Measurements from ENCODE around the gene SNHG17. TPM values are rescaled to one million over a fixed set of nuclear protein-coding genes. Genes with fewer than 3 reads are reported as not detected.

SNHG17 gene
- total and polyA plus RNA-seq, 9 of the 15 experiments (the other 6 are each of a cell fraction or from before 2014, with no cell fraction given) = 29.8 to 106 (median 57.7) TPM

DNA sequence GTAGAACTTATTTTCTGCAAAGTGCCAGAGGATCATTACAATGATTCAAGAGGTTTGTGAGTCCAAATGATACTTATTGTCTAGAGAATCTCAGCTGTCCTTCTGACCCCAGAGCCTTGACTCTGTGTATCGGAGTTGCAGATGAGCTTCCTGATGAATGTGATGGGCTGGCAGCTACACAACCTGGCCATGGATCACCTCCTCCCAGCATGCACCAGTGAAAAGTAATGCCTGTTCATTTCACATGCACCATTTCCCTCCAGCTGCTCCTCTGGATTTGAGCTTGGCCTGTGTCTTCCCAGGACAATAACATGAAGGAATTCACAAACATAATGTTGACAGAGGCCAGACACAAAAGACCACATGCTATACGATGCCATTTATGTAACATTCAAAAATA is 30.0 kb downstream of the SNHG17 start (continued):
- TF ChIP-seq, protein P1, sequence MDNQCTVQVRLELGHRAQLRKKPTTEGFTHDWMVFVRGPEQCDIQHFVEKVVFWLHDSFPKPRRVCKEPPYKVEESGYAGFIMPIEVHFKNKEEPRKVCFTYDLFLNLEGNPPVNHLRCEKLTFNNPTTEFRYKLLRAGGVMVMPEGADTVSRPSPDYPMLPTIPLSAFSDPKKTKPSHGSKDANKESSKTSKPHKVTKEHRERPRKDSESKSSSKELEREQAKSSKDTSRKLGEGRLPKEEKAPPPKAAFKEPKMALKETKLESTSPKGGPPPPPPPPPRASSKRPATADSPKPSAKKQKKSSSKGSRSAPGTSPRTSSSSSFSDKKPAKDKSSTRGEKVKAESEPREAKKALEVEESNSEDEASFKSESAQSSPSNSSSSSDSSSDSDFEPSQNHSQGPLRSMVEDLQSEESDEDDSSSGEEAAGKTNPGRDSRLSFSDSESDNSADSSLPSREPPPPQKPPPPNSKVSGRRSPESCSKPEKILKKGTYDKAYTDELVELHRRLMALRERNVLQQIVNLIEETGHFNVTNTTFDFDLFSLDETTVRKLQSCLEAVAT (IDR thresholded peaks at IDR 0.05) = peak in 1 of 2 experiments; percentile 91; a peak in 2 of 4 replicates
- TF ChIP-seq GTF2F1 (IDR thresholded peaks at IDR 0.05; ENCODE audit: low read depth, low read length) (no peak), NR2C1 (IDR thresholded peaks at IDR 0.05) (no peak), NR2C1 (tag; IDR thresholded peaks at IDR 0.05) (no peak), ZFX (CRISPR knock-in tag; IDR thresholded peaks at IDR 0.05) (no peak), HDAC2 (IDR thresholded peaks at IDR 0.05) (no peak), JUN (IDR thresholded peaks at IDR 0.05; ENCODE audit: borderline replicate concordance, low read depth, low read length) (no peak), JUN (CRISPR knock-in tag; IDR thresholded peaks at IDR 0.05; ENCODE audit: borderline replicate concordance) (no peak), ZBTB17 (CRISPR knock-in tag; IDR thresholded peaks at IDR 0.05) (peak; percentile 83), ZNF695 (CRISPR knock-in tag; IDR thresholded peaks at IDR 0.05) (no peak)
- TF ChIP-seq, protein P2, sequence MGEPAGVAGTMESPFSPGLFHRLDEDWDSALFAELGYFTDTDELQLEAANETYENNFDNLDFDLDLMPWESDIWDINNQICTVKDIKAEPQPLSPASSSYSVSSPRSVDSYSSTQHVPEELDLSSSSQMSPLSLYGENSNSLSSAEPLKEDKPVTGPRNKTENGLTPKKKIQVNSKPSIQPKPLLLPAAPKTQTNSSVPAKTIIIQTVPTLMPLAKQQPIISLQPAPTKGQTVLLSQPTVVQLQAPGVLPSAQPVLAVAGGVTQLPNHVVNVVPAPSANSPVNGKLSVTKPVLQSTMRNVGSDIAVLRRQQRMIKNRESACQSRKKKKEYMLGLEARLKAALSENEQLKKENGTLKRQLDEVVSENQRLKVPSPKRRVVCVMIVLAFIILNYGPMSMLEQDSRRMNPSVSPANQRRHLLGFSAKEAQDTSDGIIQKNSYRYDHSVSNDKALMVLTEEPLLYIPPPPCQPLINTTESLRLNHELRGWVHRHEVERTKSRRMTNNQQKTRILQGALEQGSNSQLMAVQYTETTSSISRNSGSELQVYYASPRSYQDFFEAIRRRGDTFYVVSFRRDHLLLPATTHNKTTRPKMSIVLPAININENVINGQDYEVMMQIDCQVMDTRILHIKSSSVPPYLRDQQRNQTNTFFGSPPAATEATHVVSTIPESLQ (CRISPR knock-in tag; IDR thresholded peaks at IDR 0.05) = no peak
- TF ChIP-seq, protein P3, sequence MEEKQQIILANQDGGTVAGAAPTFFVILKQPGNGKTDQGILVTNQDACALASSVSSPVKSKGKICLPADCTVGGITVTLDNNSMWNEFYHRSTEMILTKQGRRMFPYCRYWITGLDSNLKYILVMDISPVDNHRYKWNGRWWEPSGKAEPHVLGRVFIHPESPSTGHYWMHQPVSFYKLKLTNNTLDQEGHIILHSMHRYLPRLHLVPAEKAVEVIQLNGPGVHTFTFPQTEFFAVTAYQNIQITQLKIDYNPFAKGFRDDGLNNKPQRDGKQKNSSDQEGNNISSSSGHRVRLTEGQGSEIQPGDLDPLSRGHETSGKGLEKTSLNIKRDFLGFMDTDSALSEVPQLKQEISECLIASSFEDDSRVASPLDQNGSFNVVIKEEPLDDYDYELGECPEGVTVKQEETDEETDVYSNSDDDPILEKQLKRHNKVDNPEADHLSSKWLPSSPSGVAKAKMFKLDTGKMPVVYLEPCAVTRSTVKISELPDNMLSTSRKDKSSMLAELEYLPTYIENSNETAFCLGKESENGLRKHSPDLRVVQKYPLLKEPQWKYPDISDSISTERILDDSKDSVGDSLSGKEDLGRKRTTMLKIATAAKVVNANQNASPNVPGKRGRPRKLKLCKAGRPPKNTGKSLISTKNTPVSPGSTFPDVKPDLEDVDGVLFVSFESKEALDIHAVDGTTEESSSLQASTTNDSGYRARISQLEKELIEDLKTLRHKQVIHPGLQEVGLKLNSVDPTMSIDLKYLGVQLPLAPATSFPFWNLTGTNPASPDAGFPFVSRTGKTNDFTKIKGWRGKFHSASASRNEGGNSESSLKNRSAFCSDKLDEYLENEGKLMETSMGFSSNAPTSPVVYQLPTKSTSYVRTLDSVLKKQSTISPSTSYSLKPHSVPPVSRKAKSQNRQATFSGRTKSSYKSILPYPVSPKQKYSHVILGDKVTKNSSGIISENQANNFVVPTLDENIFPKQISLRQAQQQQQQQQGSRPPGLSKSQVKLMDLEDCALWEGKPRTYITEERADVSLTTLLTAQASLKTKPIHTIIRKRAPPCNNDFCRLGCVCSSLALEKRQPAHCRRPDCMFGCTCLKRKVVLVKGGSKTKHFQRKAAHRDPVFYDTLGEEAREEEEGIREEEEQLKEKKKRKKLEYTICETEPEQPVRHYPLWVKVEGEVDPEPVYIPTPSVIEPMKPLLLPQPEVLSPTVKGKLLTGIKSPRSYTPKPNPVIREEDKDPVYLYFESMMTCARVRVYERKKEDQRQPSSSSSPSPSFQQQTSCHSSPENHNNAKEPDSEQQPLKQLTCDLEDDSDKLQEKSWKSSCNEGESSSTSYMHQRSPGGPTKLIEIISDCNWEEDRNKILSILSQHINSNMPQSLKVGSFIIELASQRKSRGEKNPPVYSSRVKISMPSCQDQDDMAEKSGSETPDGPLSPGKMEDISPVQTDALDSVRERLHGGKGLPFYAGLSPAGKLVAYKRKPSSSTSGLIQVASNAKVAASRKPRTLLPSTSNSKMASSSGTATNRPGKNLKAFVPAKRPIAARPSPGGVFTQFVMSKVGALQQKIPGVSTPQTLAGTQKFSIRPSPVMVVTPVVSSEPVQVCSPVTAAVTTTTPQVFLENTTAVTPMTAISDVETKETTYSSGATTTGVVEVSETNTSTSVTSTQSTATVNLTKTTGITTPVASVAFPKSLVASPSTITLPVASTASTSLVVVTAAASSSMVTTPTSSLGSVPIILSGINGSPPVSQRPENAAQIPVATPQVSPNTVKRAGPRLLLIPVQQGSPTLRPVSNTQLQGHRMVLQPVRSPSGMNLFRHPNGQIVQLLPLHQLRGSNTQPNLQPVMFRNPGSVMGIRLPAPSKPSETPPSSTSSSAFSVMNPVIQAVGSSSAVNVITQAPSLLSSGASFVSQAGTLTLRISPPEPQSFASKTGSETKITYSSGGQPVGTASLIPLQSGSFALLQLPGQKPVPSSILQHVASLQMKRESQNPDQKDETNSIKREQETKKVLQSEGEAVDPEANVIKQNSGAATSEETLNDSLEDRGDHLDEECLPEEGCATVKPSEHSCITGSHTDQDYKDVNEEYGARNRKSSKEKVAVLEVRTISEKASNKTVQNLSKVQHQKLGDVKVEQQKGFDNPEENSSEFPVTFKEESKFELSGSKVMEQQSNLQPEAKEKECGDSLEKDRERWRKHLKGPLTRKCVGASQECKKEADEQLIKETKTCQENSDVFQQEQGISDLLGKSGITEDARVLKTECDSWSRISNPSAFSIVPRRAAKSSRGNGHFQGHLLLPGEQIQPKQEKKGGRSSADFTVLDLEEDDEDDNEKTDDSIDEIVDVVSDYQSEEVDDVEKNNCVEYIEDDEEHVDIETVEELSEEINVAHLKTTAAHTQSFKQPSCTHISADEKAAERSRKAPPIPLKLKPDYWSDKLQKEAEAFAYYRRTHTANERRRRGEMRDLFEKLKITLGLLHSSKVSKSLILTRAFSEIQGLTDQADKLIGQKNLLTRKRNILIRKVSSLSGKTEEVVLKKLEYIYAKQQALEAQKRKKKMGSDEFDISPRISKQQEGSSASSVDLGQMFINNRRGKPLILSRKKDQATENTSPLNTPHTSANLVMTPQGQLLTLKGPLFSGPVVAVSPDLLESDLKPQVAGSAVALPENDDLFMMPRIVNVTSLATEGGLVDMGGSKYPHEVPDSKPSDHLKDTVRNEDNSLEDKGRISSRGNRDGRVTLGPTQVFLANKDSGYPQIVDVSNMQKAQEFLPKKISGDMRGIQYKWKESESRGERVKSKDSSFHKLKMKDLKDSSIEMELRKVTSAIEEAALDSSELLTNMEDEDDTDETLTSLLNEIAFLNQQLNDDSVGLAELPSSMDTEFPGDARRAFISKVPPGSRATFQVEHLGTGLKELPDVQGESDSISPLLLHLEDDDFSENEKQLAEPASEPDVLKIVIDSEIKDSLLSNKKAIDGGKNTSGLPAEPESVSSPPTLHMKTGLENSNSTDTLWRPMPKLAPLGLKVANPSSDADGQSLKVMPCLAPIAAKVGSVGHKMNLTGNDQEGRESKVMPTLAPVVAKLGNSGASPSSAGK (IDR thresholded peaks at IDR 0.05) = no peak
- TF ChIP-seq, protein P4, sequence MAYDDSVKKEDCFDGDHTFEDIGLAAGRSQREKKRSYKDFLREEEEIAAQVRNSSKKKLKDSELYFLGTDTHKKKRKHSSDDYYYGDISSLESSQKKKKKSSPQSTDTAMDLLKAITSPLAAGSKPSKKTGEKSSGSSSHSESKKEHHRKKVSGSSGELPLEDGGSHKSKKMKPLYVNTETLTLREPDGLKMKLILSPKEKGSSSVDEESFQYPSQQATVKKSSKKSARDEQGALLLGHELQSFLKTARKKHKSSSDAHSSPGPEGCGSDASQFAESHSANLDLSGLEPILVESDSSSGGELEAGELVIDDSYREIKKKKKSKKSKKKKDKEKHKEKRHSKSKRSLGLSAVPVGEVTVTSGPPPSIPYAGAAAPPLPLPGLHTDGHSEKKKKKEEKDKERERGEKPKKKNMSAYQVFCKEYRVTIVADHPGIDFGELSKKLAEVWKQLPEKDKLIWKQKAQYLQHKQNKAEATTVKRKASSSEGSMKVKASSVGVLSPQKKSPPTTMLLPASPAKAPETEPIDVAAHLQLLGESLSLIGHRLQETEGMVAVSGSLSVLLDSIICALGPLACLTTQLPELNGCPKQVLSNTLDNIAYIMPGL (CRISPR knock-in tag; IDR thresholded peaks at IDR 0.05) = no peak

Measured in K562 (cell line).